Measurements from ENCODE around the gene MAEA. TPM values are rescaled to one million over a fixed set of nuclear protein-coding genes. Genes with fewer than 3 reads are reported as not detected.
"Not testable (repeated sequence)": the region's sequence is repeated elsewhere in the genome, so short reads cannot be mapped to it uniquely, and the experiment has no call there.

MAEA gene
- total RNA-seq, 4 donors from 2014 or later = 47.2 to 62.1 (median 53.9) TPM

DNA sequence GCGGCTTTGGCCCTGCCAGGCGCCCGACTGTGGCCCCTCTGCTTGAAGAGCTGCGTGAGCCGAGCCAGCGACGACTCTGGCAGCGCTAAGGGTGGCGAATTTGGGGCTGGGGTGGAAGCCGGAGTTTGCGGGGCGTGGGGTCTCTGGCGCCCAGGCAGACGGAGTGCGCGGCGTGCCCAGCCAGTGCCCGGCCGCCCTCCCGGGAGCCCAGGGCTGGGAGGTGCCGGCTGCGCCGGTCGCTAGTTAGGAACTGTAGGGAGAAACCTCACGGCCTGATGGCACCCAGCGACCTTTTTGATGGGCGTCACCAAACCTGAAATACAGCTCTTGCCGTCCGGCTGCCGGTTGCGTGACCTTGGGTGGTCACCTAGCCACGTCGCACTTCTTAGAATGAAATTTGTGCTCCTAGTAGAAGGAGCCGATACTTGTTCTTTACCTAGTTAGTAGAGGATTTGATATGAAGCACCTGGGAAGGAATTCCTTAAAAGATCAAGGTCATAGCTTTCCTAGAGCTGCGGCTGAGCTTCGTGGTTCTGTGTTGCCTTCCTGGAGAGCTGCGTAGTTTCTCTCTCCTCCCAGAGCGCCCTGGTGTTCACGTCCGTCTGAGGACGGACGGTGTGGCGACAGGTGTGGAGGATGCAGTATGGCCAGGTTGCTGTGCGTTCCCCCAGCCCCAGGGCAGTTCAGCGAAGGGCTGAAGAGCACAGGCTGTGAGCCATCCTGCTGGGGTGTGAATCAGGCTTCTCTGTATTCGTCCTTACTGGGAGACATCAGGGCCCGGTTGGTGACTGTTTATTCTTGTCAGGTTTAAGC lies 680 bp downstream of the MAEA start:
- H3K4me1 ChIP-seq = peaks cover 0 to 61% (median 38%) of the 10 kb centered on the region in 3 donors
- H3K9me3 ChIP-seq = no peaks in the 10 kb centered on the region
- ATAC-seq = no peak
- TF ChIP-seq POLR2A (IDR thresholded peaks at IDR 0.05) (no peak), EP300 (IDR thresholded peaks at IDR 0.05) (no peak), POLR2AphosphoS5 (IDR thresholded peaks at IDR 0.05) (no peak)
- TF ChIP-seq, protein P1, sequence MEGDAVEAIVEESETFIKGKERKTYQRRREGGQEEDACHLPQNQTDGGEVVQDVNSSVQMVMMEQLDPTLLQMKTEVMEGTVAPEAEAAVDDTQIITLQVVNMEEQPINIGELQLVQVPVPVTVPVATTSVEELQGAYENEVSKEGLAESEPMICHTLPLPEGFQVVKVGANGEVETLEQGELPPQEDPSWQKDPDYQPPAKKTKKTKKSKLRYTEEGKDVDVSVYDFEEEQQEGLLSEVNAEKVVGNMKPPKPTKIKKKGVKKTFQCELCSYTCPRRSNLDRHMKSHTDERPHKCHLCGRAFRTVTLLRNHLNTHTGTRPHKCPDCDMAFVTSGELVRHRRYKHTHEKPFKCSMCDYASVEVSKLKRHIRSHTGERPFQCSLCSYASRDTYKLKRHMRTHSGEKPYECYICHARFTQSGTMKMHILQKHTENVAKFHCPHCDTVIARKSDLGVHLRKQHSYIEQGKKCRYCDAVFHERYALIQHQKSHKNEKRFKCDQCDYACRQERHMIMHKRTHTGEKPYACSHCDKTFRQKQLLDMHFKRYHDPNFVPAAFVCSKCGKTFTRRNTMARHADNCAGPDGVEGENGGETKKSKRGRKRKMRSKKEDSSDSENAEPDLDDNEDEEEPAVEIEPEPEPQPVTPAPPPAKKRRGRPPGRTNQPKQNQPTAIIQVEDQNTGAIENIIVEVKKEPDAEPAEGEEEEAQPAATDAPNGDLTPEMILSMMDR (IDR thresholded peaks at IDR 0.05) = no peak
- WGBS, 2 donors (ENCODE audit: low coverage in 1 of 2) = 0% methylated on average over 4 to 5 of the region's 47 CpGs
- H3K4me3 ChIP-seq = peak overlapping the region; percentile 63 to 82
- no peaks in the 10 kb centered on the region for H3K27me3 ChIP-seq
- H3K27ac ChIP-seq = peak overlapping the region; percentile 39 to 96 (median 84)
- H3K36me3 ChIP-seq = no peaks in the 10 kb centered on the region

DNA sequence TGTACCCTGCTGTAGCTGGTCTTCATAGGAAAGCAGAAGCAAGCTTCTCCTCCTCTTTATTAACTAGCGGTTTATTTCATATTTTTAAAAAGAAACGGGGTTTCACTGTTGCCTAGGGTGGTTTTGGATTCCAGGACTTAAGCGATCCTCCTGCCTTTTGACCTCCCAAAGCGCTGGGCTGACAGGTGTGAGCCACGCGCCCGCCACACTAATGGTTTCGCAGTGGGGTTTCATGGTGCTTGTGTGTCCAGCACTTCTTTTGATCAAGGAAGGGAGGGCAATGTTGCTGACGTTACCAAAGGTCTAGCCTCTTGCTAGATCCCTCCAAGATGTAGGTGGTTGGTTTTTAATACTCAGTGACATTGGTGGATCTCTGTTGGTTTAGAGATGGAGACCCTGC lies 1.4 kb downstream of the MAEA start:
- peak overlapping the region in 3 of 4 donors; percentile 83 to 96 (median 85) for H3K27ac ChIP-seq
- H3K4me1 ChIP-seq = peaks cover 0 to 65% (median 38%) of the 10 kb centered on the region in 3 donors
- TF ChIP-seq POLR2AphosphoS5 (IDR thresholded peaks at IDR 0.05) (no peak), POLR2A (IDR thresholded peaks at IDR 0.05) (no peak), EP300 (IDR thresholded peaks at IDR 0.05) (no peak)
- TF ChIP-seq, protein P1 (IDR thresholded peaks at IDR 0.05) = no peak
- WGBS, 2 donors (ENCODE audit: low coverage in 1 of 2) = 13 to 43% methylated on average over 2 to 3 of the region's 9 CpGs
- no peak for ATAC-seq
- H3K36me3 ChIP-seq = no peaks in the 10 kb centered on the region
- H3K9me3 ChIP-seq = no peaks in the 10 kb centered on the region
- no peaks in the 10 kb centered on the region for H3K27me3 ChIP-seq
- H3K4me3 ChIP-seq = peak overlapping the region in 1 of 2 donors; percentile 82

DNA sequence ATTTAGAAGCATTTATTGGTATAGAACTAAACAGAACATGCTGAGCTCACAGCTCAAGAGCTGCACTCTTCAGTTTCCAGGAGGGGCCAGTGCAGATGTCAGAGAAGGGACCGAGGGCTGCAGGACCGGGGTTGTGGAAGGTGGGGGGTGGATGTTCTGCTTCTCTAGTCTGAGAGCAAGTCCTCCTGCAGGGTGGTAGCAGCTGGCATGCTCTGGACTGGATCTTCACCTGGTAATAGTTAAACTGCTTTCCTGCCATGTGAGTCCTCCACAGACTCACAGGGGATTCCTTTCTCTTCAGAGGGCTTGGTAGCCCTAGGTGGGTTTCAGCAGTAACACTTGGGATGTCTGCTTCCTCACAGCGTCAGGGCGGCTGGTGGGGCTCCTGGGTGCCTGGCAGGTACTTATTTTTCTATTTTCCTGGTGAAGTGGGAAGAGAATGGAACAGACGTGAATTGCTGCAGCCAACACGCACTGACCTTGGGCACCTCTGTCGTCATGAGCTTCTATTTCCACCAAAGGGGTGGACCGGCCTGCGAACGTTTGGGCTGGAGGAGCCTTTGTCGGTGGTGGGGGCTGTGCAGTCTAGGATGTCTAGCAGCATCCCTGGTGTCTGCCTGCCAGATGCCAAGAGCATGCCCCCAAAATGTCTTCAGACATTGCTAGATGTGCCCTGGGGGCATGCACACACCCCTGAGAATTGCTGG lies 2.5 kb downstream of the MAEA start:
- ATAC-seq = no peak
- 40% methylated on average over 3 of the region's 11 CpGs; no CpG with 5 or more reads in 1 of the 2 donors for WGBS, 2 donors (ENCODE audit: low coverage in 1 of 2)
- Histone ChIP-seq H3K36me3 (peaks cover 0 to 10% of the 10 kb centered on the region in 2 donors), H3K27me3 (no peaks in the 10 kb centered on the region), H3K4me1 (peaks cover 0 to 75% (median 38%) of the 10 kb centered on the region in 3 donors), H3K27ac (peak overlapping the region in 1 of 4 donors; percentile 11), H3K4me3 (no peak overlapping the region), H3K9me3 (no peaks in the 10 kb centered on the region)
- TF ChIP-seq POLR2A (IDR thresholded peaks at IDR 0.05) = no peak
- TF ChIP-seq, protein P1 (IDR thresholded peaks at IDR 0.05) = no peak
- no peak for TF ChIP-seq POLR2AphosphoS5 (IDR thresholded peaks at IDR 0.05)
- no peak for TF ChIP-seq EP300 (IDR thresholded peaks at IDR 0.05)

DNA sequence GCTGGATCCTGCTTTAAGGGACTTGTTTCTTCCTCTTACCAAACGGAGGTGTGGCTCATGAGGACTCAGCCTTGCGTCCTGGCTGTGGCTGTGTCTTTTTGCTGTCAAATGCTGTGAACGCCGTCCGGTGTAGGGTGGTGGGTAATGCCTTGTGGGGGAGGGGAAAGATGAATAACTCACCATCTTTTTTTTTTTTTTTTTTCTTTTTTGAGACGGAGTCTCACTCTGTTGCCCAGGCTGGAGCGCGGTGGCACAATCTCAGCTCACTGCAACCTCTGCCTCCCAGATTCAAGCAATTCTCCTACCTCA lies 3.0 kb downstream of the MAEA start:
- Histone ChIP-seq H3K36me3 (peaks cover 0 to 15% of the 10 kb centered on the region in 2 donors), H3K4me1 (peaks cover 0 to 79% (median 38%) of the 10 kb centered on the region in 3 donors), H3K27ac (peak overlapping the region in 1 of 4 donors; percentile 11)
- H3K9me3 ChIP-seq, ATAC-seq, H3K27me3 ChIP-seq, H3K4me3 ChIP-seq: not testable (repeated sequence)
- 74 to 75% methylated on average over 6 to 8 of the region's 8 CpGs for WGBS, 2 donors (ENCODE audit: low coverage in 1 of 2)

DNA sequence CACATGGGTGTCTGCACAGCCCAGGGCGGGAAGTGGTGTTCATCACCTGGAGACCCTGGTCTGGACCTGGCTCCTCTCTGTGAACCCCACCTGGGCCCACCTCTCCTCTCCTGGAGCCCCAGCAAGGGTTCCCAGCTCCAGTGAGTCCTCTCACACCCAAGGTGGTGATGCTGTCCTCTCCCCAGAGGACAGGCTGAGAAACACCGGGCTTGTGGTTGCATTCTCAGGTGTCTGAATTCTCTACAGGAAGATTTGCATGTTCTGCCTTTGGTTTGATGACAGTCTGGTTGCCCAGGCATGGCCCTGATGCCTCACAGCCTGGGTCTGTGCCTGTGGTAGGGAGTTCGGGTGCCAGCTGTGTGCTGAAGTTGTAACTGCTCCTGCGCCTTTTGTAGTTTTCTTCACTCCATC lies 3.8 kb downstream of the MAEA start:
- no peak for TF ChIP-seq POLR2A (IDR thresholded peaks at IDR 0.05)
- no peak for TF ChIP-seq EP300 (IDR thresholded peaks at IDR 0.05)
- TF ChIP-seq, protein P1 (IDR thresholded peaks at IDR 0.05) = no peak
- no peak for TF ChIP-seq POLR2AphosphoS5 (IDR thresholded peaks at IDR 0.05)
- H3K4me3 ChIP-seq = no peak overlapping the region
- 80 to 83% methylated on average over 2 of the region's 4 CpGs for WGBS, 2 donors (ENCODE audit: low coverage in 1 of 2)
- peaks cover 0 to 82% (median 38%) of the 10 kb centered on the region in 3 donors for H3K4me1 ChIP-seq
- no peak overlapping the region for H3K27ac ChIP-seq
- peaks cover 0 to 24% of the 10 kb centered on the region in 2 donors for H3K36me3 ChIP-seq
- no peaks in the 10 kb centered on the region for H3K27me3 ChIP-seq
- no peaks in the 10 kb centered on the region for H3K9me3 ChIP-seq
- no peak for ATAC-seq
